Cardiac fibroblast (primary cell): ENCODE data around the gene USO1.

Experiments
- DNase-seq, 2 donors: peaks; one replicate each; pipeline versions ENCODE4 v3.0.0 to v3.0.0-alpha.2; 2010; ENCODE audit warnings: low read depth in 2 of 2
- H3K4me3 ChIP-seq, 2 donors: replicated peaks in 1 of 2; 1 replicate in 1 of 2; 2 replicates in 1 of 2; pipeline ENCODE4 v1.5.1; 2011; ENCODE audit warnings: low read depth in 2 of 2, low read length in 2 of 2, mild to moderate bottlenecking in 2 of 2, moderate library complexity in 1 of 2
- TF ChIP-seq, protein P1 (sequence below): IDR thresholded peaks from one replicate; pipeline ENCODE4 v1.5.1; 2011; ENCODE audit warnings: low read depth, mild to moderate bottlenecking, low read length, inconsistent platforms

Gene USO1, protein sequence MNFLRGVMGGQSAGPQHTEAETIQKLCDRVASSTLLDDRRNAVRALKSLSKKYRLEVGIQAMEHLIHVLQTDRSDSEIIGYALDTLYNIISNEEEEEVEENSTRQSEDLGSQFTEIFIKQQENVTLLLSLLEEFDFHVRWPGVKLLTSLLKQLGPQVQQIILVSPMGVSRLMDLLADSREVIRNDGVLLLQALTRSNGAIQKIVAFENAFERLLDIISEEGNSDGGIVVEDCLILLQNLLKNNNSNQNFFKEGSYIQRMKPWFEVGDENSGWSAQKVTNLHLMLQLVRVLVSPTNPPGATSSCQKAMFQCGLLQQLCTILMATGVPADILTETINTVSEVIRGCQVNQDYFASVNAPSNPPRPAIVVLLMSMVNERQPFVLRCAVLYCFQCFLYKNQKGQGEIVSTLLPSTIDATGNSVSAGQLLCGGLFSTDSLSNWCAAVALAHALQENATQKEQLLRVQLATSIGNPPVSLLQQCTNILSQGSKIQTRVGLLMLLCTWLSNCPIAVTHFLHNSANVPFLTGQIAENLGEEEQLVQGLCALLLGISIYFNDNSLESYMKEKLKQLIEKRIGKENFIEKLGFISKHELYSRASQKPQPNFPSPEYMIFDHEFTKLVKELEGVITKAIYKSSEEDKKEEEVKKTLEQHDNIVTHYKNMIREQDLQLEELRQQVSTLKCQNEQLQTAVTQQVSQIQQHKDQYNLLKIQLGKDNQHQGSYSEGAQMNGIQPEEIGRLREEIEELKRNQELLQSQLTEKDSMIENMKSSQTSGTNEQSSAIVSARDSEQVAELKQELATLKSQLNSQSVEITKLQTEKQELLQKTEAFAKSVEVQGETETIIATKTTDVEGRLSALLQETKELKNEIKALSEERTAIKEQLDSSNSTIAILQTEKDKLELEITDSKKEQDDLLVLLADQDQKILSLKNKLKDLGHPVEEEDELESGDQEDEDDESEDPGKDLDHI

DNA sequence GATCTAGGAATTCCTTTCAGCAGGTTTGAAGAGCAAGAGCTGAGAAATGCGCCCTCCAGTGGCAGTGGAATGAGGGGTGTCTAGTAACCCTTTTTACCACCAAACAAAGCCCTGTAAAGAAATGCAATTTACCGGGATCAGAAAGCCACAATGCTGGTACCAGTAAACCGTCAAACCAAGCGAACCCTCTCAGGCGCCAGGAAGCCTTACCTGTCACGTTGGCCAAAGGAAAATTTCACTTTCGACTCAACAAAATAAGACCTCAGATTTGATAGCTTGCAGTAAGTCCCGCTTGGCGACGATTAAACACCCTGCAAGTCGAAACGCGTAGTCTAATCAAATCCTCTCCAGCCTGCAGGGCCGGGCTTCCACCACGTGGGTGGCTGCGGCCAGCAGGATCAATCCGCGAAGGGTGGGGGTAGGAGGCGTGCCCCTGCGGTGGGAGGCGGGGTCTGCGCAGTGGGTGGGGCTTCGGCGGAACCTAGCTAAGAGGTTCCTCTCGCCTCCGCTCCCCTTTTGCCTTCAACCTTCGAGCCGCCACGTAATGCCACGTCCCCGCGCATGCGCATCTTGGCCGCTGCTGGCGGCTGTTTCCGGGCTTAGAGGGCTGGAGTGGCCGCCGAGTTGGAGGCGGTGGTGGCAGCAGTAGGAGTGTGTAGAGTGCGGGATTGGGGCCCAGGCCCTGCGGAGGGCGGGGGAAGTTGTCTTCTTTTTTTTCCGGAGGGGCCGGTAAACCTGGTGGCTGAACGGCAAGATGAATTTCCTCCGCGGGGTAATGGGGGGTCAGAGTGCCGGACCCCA lies at the start of gene USO1:
Gene USO1, plus strand, starts transcription at position 512 of the 801 bp plus-strand sequence. Its CDS starts 243 bp downstream, at position 755.
- TF ChIP-seq, protein P1, sequence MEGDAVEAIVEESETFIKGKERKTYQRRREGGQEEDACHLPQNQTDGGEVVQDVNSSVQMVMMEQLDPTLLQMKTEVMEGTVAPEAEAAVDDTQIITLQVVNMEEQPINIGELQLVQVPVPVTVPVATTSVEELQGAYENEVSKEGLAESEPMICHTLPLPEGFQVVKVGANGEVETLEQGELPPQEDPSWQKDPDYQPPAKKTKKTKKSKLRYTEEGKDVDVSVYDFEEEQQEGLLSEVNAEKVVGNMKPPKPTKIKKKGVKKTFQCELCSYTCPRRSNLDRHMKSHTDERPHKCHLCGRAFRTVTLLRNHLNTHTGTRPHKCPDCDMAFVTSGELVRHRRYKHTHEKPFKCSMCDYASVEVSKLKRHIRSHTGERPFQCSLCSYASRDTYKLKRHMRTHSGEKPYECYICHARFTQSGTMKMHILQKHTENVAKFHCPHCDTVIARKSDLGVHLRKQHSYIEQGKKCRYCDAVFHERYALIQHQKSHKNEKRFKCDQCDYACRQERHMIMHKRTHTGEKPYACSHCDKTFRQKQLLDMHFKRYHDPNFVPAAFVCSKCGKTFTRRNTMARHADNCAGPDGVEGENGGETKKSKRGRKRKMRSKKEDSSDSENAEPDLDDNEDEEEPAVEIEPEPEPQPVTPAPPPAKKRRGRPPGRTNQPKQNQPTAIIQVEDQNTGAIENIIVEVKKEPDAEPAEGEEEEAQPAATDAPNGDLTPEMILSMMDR: peak; percentile 75
- H3K4me3 ChIP-seq: peak within 1 kb of the TSS; percentile 78 to 99
- peak; percentile 99 to 100 for DNase-seq

DNA sequence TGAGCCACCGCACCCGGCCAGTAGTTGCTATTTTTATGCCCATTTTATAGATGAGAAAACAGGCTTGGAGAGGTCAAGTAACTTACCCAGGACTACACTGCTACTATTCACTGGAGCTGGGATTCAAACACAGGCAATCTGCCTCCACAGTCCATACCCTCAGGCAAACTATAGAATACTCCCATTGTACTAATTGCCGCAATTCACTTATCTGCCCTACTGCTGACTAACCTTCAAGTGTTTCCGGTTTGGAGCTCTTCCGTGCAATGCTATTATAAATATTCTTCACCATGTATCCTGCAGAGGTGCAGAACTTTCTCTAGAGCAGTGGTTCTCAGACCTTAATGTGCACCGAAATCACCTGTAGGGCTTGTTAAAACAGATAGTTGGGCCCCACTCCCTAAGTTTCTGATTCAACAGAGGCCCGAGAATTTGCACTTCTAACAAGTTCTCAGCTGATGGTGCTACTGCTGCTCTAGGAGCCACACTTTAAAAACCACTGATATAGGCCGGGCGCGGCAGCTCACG lies 49.3 kb upstream of the USO1 start:
- DNase-seq: peak in 1 of 2 donors; percentile 17
- TF ChIP-seq, protein P1: no peak

DNA sequence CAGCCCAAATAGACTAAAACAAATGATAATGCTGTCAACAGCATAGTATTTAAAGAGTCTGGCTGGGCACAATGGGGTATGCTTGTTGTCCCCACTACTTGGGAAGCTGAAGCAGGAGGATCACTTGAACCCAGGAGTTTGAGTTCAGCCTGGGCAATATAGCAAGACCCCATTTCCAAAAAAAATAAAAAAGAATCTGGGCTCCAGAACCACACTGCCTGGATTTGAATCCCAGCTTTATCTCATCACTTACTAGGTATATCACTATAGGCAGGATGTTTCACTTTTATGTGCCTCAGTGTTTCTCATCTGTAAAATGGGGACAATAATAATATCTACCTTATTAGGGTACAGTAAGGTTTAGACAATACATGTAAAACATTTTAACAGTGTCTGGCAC lies 45.9 kb upstream of the USO1 start:
- no peak overlapping the region for H3K4me3 ChIP-seq
- DNase-seq: no peak
- TF ChIP-seq, protein P1: no peak

More for the DNA sequence above, 49.3 kb upstream of the USO1 start:
- no peak overlapping the region for H3K4me3 ChIP-seq

DNA sequence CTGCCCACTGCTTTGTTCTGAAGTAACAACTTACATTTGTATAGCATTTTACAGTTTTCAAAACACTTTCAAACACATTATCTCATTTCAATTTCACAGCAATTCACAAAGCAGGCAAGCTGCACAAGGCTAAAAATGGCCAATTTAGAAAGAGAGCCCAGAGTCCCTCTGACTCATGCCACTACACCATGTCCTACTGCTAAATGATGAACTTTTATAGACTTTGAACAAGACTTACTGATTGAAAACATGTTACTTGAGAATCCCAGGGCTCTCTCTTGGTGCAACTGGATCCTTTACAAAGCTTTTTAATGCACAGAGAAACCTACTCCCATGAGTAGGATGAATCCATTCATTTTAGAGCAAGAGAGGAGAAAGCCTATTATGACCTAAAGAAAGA lies 45.4 kb upstream of the USO1 start:
- no peak for DNase-seq
- TF ChIP-seq, protein P1: no peak
- no peak overlapping the region for H3K4me3 ChIP-seq

DNA sequence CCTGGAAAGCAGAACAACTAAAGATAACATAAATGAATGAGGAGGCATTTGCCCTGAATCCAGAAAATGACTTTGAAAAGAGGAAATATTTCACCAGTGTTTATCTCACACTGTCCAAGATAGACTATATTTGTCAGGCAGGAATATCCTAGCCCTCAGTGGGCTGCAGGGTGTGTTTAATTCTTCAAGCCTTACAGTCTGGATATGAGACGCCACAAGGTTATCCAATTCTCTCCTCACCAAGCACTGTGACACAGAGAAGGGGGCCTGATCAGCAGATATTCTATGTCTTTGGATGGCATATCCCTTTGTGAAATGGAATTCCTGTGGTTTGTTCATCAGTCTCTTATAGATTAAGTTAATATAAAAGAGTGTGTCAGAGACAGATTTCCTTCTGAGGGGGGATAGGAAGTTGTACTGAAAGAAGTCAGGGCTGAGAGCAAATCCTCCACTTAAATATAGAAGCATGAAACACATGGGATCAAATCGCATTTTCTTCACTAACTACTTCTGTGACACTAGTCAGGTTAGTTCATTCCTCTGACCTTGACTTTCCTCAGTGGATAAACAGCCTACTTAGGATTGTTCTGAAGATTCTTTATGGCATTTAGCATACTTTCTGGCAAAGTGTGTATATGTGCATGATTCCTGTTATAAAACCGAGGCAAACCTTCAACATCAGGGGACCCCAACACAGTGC lies 44.4 kb upstream of the USO1 start:
- TF ChIP-seq, protein P1: no peak
- no peak for DNase-seq

More for the DNA sequence above, 44.4 kb upstream of the USO1 start:
- no peak overlapping the region for H3K4me3 ChIP-seq
